Cortex of kidney (tissue), 1 donor: ENCODE data around the gene RIC8B.

Experiments
- DNase-seq: peaks from one replicate; lab custom pipeline; 2025; lab: John Stamatoyannopoulos, UW

RIC8B gene

DNA sequence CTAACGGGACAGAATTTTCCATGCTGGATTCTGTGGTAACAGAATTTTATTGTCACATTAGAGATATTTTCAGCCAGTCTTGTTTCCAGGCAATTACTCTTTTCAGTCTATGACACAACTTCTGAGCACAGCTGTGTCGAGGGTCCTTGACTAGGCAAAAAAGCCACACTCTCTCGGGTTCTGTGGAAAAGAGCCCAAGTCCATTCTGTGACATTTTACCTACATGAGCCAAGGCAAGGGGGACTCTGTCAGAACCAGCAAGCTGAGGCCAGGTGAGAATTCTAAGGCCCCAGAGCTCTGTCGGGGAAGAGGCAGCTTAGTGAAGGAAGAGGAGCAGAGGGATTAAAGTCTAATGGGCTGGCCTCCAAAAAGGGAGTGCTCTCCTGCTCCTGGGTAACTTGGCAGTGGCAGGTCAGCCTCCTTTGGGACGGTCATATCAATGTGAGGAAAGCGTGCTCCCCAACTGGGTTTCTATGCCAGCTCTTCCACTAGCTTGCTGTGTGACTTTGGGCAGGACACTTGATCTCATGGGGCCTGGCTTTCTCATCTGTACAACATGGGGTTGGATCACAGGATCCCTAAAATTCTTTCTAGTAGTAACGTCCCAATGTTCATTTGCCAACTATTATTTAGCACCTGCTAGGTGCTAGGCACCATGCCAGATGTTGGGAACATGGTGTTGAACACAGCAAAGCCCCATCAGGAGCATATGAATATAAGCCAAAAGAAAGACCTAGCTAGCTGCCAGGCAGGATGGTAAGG, 16.0 kb upstream of the RIC8B start:
- DNase-seq = no peak

DNA sequence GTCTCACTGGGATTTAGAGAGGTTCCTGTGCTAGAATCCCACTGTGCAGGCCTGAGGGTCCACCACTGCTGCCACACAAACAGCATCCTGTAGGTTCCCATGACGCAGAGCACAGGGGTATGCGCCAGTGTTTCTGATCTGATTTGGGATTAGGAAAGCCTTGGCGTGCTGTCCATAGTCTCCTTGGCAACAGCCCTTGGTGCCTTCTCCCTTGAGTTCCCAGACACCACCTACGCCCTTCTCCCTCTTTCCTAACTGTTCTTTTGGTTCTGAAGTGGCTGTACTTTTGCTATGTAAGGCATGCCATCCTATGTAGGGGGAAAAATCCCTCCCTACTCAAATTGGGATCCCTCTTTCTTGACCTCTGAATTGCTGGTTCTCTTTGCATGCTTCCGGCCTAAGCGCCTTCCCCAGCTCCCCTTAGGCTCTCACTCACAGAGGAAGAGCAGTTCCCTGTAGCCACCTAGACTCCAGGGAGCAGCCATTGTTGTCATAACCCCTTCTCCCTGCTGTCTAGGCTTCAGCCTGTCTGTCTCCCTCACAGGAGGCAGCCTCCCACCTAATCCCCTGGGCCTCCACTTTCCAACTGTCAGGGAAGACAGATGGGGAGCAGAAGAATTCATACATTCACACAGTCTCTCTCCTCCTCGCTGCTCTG, 14.8 kb upstream of the RIC8B start:
- no peak for DNase-seq

DNA sequence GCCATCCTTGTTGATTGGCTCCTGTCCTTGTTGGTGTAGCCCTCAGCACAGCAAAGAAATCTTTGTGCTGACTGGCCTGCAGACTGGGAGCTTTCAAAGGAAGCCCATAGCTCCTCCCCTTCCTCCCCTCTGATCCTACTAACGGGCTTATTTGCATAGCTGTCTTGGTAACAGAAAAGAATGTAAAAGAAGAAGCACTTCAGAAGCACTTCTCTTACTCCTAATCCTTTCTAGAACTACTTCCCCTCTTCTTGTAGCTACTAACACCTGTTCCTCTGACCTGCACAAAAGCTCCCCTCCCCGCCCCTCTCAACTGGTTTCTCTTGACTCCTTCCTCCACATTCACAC, 14.3 kb upstream of the RIC8B start:
- DNase-seq = no peak

DNA sequence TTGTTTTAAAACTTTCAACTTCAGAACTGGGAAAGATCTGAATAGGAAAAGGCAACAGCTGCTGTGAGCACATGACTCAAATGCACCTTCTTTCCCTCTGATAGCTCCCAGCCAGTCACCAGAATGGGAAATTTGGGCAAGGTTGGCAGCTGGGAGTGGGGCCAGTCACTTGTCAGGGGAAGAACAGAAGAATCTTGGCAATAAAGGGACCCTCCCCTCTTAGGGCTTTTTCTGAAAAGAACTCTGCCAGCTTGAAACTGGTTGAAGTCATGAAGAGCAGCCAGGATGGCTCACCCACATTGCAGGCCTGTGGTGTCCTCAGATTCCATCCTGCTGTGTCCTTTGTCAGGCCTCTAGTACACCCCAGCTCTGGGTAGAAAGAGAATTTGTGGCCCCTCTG, 10.3 kb upstream of the RIC8B start:
- no peak for DNase-seq

DNA sequence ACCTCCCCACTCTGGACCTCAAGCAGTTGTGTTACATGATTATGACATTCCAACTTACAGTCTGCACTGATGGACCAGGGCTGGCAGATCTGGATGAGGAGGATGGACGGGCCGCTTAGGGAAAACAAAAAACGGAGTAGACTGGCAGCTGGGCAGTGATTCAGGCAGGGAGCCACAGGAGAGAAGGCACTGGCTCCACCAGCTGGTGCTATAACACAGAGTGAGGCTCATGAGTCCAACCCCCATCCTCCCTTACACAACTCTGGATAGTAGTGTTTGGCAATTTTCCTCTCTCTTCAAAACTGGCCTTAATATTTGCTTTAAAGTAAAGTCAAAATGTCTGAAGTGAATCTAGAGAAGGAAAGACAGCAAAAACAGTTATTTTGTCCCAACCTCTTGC, 9.7 kb upstream of the RIC8B start:
- no peak for DNase-seq

DNA sequence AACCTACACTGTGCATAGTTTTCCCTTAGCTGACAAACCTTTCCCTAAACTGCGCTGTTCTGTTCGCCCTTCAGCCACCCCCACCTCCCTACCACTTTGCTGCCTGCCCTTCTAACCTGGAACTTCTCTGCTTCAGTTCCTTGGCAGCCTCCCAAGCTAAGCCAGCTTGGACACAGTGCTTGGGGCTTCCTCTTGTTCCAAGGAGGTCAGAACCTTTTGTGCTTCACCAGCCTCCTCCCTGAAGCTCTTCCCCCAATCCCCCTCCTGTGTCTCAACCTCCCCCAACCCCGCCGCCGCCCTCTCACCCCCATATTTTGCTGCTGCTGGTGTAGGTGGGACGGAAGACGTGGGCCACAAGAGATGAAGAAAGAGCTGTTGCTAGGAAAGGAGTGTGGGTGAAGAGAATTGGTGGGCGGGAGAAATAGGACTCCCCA, 8.1 kb upstream of the RIC8B start:
- DNase-seq = no peak

DNA sequence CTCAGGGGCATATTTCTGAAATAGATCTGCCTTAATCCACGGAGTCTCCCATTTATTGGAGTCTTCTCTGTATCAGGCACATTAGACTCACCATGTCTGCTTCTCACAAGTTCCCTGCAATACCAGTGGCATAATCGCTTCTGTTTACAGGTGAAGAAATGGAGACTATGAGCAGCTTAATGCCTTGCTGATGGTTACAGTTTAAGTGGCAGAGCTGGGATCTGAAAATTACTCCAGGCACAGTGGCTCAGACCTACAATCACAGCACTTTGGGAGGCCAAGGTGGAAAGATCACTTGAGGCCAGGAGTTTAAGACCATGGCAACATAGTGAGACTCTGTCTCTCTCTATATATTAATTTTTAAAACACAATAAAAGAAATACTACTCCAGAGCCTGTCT, 7.3 kb upstream of the RIC8B start:
- DNase-seq = no peak

DNA sequence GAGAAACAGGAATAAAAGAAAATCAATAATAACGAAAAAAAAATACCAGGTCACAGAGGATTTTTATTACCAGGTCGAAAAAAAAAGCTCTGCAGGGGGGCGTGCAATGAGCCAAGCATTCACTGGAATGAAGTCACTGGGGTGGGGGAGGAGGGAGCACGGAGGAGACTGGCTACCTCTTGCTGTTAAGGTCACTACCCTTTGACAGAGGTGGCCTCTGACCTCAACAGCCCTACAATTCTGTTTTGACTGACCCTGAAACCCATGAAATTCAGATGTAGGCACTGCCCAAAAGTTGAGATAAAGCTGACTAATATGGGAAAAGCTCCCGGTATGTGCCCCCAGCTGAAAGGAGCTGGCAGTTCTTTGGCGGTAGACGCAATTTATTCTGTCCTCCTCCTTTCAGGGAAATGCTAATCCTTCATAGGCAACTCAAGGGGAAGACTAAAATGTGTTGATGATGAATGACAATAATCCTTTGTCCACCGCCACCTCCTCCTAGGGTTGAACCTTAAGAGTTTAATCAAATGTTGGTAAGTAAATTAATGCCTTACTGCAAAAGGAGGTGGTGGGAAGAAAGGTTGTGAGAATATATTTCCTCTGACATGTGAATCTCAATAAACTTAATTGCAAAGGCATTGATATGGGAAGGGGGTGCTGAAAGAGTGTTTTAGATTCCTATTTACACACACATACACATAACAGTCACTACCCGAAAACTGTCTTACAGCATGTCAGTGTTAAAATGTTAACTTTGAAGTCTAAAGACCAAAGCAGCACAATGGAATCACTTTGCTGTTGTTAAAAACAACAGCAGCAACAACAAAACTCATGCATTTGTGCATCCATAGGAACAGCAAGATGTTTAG, 6.3 kb upstream of the RIC8B start:
- DNase-seq = no peak

DNA sequence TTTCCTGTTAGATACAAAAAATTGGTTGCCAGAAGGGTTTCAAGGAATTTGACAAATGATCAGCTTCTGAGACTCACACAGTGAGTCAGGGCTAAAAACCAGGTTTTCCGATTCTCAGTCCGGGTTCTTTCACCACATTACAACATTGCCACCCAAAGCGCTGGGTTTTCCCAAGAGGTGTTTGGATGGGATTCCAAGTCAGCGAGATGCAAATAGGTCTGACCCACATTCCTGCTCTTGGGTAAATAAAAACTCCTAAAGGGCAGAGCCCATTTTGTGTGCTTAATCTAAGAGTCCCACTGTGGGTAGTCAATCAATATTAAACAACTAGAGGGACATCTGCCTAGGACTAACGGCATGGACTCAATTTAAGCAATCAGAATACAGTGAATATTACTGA, 5.4 kb upstream of the RIC8B start:
- DNase-seq = no peak

DNA sequence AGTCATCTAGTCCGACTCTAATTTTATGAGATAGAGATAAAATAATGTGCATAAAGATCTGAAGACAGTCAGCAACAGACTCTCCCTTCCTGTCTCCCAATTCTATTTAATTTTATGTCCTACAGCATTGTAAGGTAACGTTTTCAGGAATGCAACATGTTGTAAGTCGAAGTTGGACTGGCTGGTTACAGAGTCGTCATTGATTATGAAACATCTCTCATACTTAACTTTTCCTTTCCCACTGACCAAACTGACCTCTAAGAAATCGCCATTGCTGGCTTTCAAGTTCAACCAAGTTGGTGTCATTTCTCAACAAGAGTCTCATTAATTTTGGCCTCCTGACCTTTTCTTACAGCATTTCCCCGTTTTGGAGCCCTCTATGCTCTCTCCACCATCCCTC, 4.9 kb upstream of the RIC8B start:
- no peak for DNase-seq

DNA sequence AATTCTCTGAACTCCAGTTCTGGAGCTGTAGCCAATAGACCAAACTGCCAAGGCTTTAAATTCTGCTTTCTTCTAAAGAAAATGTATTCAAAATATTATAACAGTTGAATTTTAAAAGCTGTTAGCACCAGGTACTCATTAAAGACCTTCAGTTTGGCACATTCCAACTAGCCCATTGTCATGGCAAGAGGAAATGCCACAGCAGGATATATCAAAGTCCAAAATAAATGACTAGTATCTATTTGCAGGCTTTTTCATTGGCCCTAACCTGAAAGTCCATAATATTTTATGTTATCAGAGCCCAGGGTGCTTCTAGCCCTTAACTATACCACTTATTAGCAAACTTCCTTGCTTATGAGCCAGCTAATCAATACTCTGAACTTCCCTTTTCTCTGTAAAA, 3.1 kb upstream of the RIC8B start:
- no peak for DNase-seq

DNA sequence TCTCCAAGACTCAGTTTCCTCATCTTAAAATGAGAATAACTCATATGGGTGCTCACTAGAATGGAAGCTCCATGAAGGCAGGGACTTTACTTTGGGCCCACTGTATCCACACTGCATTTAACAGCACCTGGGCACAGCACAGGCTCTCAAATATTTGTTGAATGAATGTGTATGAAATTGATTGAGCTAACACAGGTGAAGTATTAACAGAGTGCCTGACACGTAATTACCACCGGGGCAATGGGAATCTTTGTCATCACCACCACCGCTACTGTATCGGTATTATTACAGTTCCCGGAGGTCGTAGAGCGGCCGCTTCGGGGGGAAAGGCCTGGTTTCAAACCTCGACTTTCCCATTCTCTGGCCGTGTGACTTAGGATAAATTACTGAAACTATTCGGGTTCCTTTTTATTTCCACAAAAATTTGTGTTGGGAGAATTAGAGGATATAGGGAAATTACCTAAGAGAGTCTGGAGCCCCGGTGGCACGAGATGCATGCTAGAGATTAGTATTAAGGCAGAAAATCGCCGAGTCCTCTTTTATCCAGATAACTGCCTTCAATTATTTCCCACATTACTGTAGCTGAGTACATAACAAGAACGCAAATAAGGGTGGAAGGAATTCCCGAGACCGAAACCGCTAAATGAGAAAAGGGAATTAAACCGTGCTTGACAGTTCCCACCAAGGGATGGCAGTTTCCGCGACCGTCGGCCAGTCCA, 1.0 kb upstream of the RIC8B start:
- DNase-seq = no peak

DNA sequence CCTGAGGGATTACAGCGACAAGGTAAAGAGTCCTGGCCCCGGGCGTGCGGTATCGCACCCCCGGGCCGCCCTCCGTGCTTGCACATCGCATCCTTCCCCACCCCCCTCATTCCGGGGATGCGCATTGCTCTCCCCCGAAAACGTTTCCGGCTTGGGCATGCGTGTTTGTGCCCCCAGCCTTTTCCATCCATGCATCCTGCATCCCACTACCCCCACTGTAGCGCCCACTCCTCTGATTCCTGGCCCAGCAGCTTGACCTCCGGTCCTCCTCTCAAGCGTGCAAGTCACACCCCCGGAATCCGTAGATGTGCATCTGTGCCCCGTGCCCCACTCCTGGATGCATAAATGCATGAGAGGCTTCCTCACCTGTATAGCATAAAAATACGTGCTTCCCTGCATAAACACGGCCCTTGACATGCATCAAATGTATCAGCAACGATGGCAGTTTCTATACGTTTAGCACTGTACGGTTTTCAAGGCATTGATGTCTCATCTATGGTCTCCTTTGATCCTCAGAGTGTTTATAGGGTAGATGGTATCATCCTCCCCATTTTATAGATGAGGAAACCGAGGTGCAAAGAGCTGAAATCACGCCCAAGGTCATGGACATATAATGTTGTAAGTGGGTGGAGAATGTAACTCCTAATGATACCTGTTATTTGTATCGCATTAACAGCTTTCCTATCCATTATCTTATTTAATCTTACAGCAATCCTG, 484 bp downstream of the RIC8B start:
- no peak for DNase-seq

DNA sequence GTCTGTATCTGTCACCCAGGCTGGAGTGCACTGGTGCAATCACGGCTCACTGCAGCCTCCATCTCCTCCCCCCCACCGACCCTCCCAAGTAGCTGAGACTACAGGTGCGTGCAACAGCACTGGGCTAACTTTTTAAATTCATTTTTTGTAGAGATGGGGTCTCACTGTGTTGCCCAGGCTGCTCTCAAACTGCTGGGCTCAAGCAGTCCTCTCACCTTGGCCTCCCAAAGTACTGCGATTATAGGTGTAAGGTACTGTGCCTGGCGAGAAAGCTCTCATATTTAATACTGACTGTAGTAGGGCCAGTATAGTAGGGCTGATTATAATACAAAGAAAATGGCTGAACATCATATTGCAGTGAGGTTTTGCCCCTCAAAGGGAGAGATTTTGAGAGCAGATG, 2.4 kb downstream of the RIC8B start:
- no peak for DNase-seq

DNA sequence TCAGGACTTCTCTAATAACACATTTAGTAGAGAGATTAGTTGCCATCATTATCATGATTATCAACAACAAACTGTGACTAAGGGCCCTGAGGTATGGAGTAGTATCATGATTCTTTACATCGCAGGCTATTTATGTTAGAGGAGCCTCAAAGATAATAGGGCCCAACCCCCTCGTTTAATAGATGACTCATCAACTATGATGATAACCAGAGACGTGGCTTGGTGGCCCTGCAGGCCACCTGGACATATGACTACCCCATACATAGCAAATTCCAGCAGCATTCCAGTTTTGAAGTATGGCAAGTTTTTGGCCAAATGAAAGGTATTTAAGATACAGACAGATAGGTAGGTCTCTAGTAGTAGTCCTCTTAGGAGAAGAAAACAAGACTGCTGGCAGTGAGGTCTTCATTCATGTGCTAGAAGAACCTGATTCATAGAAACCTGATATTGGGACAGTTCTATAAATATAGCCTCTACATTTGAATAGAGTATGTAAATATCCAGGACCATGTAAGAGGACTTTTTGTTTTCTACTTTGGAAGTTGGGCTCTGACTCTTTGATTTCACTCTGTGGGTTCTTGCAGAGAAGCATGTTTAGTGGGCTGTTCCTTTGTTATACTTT, 5.6 kb downstream of the RIC8B start:
- no peak for DNase-seq

DNA sequence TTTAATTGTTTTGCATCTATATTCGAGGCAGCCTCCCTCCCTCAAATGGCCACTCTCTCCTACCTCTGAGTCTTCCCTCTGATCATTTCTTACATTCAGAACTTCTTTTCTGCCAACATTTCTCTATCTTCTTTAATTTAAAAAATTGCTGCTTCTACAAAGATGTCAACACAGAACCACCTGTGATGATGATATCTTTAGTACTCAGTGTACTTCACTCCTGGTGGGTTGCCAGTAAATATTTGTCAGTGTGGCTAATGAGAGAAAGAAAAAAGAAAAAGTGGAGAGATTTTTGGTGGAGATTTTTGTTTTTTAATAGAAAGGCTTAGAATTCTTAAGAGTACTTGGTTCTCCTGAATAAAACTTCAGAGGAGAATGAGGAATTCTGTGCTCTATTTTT, 8.1 kb downstream of the RIC8B start:
- no peak for DNase-seq

DNA sequence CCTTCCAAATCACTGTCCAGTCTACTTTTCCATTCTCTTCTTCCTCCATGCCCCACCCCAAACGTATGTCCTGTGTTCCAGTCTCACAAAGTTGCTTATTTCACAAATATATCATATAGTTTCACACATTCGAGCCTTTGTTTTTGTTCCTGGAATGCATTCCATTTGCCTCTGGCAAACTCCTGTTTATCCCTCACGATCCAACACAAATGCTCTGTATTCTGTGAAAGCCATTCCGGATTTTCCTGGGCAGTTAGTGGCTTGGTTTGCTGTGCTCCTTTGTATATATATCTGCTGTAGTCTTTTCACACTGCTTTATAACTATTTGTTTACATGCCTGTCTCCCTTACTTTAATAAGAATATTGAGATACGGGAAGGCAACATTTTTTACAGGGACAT, 9.0 kb downstream of the RIC8B start:
- no peak for DNase-seq

DNA sequence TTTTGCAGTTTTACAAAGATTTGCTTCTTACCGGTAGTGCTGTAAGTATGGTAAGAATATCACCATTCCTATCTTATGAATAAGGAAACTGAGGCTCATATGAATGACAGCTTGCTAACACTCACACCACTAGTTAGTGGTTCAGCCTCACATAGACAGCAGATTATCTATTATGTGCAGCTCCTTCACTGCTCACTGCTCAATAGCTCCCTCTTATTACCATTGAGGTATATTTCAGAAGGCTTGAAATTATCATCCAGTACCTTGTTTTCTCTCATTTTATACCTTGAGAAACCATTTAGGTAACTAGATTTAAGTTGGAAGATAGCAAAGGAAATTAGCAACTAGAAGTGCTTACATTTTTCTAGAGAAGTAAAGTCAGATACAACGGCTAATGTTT, 15.5 kb downstream of the RIC8B start:
- no peak for DNase-seq

DNA sequence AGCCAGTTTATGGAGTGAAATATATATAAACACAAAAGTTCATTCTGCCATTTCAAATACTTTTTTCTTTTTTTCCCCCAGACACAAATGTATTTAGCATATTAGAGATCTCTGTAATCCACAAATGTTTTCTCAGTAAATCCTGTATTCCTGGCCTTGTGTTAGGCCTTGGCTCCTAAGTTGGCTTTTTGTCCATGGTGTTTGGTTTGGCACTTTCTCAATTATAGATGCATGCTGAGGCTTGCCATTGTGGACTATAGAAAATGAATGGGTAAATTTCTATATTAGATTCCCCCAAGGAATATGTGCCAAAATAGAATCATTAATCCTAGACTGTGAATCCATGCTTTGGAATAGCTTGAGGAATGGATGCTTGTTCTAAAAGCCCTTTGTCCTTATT, 17.0 kb downstream of the RIC8B start:
- no peak for DNase-seq

DNA sequence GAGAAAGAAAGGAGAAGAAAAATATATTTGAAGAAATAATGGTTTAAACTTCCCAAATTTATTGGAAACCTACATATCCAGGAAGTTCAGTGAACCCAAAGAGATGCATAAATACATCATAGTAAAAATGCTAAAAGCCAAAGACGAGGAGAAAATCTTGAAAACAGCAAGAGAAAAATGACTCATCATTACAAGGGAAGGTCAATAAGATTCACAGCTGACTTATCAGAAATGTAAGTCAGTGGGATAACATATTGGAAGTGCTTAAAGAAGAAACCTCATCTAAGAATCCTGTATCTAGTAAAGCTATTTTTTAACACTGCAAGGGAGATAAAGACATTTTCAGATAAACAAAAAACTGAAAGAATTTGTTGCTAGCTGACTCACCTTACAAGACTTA, 19.9 kb downstream of the RIC8B start:
- DNase-seq = no peak

DNA sequence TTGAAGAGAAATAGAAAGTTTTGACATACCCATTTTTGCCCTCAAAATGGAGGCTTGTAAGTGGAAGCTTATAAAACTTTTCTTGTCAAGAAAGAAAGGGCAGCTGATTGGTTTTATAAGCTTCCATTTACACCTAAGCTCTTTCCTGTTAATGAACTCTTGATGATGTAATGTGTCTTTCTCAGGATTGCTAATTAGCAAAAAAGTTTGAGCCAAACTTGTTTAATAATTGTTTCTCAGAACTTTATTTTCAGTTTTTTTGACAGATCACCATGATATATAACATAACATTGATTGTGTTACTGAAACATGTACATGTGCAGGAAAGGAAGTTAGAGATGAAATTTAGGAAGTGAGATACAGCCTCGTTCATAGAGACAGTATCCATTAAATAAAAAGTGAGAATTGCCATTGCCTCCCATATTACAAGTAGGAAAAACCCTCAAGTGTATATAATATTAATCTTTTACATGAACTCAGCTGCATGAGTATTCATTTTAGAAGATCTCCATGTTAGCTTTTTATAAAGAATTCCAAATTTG, 26.8 kb downstream of the RIC8B start:
- no peak for DNase-seq
